ENCODE results near the gene RPH3AL.
"Not testable (repeated sequence)": the region's sequence is repeated elsewhere in the genome, so short reads cannot be mapped to it uniquely, and the experiment has no call there.

Gene RPH3AL

GRCh38 chr17:215563-216478, 136.8 kb downstream of the RPH3AL start:
- DNase-seq: not testable (repeated sequence)

DNA sequence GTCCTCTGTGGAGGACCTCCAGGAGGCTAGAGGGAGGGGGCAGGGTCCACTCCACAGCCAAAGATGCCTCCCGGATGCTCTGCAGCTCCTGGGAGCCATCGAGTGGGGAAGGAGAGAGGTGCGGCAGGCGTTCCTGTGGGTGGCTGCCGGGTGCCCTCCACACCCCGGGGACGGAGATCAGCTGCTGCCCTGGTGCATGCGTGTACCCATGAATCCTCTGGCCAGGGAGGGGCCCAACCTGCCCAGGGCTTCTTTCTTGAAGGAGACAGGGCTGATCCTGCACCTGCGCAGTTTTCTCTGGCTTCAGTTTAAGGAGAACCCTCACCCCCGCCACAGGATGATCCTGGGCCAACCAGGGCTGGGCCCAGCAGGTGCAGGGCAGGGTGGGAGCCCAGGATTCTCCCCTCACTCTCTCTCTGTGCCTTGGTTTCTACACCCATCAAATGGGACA, 137.7 kb downstream of the RPH3AL start:
- DNase-seq: no peak

GRCh38 chr17:213286-214105, 139.1 kb downstream of the RPH3AL start:
- no peak for DNase-seq

DNA sequence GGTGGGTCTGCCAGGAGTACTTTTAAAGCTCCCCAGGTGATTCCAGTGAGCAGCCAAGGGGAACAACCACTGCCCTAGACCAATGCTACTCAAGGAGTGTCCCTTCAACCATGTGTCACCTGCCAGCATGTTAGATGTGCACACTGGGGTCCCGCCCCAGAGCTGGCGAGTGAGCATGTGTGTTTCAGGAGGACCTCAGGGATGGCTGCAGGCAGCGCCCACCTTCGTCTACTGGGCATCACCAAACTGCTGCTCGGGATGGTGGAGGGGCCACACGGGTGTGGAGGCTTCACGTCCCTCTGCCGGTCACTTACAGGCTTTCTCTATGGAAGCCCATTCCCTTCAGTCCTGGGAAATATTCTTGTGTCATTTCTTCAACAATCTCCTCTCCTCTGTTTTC, 142.2 kb downstream of the RPH3AL start:
- DNase-seq: no peak

DNA sequence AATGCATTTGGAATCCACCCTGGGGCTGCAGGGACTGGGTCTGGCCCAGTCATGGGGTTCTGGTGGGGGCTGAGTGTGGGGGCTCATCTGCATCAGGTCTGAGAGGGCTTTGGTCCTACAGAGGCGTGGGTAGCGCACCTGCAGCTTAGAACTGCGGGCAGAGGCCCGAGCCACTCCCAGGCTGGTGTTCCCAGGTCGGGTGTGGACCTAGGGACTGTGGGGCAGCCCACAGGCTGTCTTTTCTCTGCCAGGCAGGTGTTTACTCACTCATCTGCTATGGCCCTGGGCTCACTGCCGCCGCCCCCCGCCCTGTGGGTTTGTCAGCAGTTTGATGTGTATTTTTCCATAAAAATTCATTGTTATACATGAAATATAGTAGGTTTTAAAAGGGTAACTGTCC, 144.2 kb downstream of the RPH3AL start:
- no peak for DNase-seq

DNA sequence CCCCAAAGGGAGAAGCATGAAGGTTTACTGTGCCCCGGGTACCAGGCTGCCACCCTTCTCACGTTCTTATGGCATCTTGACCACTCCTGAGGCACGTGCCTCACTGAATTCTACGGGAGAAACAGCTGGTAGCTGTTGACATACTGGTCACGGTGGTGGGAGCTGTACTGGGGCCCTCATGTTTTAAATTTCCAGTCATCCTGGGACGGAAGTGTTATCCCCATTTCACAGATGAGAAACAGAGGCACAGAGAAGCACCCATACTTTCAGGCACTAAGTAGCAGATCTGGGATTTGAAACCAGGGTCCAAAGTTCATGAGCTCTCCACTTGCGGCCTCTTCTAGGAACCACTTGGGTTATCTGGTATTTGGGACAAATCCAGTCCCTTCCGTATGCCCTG, 144.8 kb downstream of the RPH3AL start:
- DNase-seq: no peak

DNA sequence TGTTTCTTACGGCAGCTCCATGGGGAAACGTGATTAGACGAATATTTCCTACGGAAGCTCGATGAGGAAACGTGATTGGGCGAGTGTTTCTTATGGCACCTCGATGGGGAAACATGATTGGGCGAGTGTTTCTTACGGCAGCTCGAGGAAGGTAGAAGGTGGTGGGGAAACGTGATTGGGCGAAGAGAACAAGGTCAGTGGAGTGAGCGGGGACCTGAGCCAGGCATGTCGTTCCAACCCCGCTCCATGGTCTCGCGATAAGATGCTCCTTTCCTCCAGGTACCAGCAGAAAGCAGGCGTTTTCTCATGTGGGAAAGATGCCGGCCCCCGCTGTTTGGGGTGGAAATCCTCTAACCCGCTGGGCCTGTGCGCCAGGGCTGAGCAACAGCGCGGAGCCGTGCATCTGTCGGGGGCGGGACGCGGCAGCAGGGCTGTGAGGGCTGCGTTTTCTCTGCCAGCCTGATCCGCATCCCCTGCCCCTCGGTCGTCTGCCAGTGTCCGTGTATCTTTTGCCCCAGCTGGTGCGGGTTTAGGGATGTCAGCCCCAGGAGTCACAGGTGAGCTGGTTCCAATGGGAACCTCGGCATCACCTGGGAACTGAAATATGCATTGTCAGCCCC, 145.6 kb downstream of the RPH3AL start:
- no peak for DNase-seq

- DNase-seq: not testable (repeated sequence)
Observed at GRCh38 chr17:206484-206883, 146.1 kb downstream of the RPH3AL start.

DNA sequence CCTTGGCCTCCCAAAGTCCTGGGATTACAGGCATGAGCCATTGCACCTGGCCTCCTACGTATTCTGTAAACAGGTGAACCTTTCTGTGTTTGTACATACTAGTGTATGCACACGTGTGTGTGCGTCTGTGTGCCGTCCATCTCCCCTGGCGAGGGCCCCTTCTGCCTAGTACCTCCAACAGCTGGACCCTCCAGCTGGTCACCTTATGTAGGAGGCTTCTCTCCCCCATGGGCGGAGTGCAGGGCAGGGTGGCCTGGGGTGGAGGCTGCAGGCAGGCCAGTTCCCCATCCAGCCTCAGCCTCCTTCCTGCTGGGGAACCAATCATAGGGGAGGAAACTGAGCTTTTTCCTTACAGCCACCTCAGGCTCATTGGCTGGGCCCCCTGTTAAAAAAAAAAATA, 146.8 kb downstream of the RPH3AL start:
- DNase-seq: no peak

DNA sequence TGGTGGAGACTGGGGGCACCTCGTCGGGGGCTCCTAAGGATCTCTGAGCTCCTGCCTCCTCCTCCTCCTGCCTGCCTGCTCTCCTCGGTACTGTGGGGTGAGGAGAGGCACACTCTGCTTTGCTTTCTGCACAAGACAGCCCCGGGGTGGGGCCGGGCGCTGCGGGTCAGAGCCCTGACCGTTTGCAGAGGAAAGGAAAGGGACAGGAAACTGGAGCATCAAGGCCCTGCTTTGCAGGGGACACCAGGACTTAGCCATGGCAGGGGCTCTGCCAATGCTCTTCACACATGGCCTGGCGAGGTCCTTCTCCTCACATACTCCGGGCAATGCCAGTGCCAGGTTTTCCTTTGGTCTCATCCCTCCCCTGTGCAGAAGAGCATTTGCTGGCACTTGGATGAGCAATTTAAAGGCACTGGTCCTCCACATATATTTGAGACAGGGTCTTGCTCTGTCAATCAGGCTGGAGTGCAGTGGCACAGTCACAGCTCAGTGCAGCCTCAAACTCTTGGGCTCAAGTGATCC, 147.4 kb downstream of the RPH3AL start:
- DNase-seq: no peak

- no peak for DNase-seq
Observed at GRCh38 chr17:204427-205147, 148.0 kb downstream of the RPH3AL start.

DNA sequence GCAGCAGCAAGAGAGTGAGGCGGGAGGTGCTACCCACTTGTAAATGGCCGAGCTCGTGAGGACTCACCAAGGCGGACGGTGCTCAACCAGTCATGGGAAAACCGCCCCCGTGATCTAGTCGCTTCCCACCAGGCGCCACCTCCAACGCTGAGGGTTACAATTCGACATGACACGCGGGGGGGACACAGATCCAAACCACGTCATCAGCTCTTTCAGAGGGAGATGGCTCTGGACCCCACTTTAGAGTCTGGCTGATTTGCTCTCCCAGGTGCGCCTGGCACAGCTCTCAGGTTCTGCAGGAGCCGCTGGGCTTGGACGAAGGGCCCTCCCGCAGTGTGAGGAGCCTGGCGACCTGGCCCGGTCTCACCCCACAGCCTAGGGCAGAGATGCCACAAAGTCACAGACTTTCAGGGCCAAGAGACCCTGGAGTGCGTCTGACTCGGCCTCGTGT, 150.1 kb downstream of the RPH3AL start:
- DNase-seq: no peak

GRCh38 chr17:201736-202135, 150.9 kb downstream of the RPH3AL start:
- not testable (repeated sequence) for DNase-seq

GRCh38 chr17:201257-201656, 151.3 kb downstream of the RPH3AL start:
- DNase-seq: not testable (repeated sequence)

GRCh38 chr17:200586-200985, 152.0 kb downstream of the RPH3AL start:
- DNase-seq: no peak

DNA sequence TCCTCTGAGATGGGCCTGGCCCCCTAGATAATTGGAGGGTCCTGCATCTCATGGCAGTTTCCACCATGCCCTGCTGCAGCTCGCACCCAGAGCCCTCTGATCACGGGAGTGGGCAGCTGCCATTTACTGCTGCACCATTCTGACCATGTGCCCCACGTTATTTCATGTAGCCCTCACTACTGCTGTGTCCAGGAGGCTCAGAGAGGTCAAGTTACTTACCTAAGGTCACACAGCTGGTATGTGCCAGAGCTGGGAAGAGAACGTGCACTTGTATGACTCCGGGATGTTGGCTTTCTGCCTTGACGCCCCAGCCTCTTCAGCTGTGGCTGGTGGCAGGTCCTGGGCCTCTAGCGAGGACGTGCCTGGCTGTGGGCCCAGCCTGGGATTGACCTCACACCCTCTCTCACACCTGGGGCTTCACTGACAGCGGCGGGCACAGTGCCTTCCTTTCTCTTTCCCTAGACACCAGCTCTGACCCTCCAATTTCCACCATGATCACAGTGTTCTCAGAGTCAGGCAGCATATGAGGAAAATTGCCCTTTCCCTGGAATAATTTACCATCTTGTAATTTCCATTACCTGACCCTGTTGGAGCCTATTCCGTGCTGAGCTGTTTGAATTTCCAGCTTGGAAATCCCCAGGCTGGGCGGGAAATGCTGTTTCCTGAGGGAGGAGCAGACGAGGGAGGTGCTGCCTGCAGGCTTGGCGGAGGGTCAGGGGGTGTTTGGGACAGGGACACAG, 152.6 kb downstream of the RPH3AL start:
- no peak for DNase-seq

GRCh38 chr17:199191-199604, 153.4 kb downstream of the RPH3AL start:
- no peak for DNase-seq

DNA sequence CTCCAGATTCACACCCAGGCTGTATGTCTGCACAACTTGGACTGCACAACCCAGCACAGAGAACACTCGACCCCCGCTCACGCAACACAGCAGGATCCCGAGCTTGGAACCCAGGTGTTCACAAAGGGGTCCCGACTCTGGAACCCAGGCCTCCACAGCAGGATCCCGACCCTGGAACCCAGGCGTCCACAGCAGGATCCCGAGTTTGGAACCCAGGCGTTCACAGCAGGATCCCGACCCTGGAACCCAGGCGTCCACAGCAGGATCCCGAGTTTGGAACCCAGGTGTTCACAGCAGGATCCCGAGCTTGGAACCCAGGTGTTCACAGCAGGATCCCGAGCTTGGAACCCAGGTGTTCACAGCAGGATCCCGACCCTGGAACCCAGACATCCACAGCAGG, 154.4 kb downstream of the RPH3AL start:
- not testable (repeated sequence) for DNase-seq

- no peak for DNase-seq
Observed at GRCh38 chr17:197352-197751, 155.3 kb downstream of the RPH3AL start.

GRCh38 chr17:194828-195602, 157.6 kb downstream of the RPH3AL start:
- DNase-seq: no peak

All from NCI-H2171 treated with DMSO at 0.1 percent for 48 hours (cell line).